ENCODE results near the gene KCNQ4. TPM values are rescaled to one million over a fixed set of nuclear protein-coding genes. Genes with fewer than 3 reads are reported as not detected.

The KCNQ4 gene
- polyA plus RNA-seq, 2 of the 4 experiments (the other 2 are of a cell fraction) = 0.08 to 0.17 TPM

DNA sequence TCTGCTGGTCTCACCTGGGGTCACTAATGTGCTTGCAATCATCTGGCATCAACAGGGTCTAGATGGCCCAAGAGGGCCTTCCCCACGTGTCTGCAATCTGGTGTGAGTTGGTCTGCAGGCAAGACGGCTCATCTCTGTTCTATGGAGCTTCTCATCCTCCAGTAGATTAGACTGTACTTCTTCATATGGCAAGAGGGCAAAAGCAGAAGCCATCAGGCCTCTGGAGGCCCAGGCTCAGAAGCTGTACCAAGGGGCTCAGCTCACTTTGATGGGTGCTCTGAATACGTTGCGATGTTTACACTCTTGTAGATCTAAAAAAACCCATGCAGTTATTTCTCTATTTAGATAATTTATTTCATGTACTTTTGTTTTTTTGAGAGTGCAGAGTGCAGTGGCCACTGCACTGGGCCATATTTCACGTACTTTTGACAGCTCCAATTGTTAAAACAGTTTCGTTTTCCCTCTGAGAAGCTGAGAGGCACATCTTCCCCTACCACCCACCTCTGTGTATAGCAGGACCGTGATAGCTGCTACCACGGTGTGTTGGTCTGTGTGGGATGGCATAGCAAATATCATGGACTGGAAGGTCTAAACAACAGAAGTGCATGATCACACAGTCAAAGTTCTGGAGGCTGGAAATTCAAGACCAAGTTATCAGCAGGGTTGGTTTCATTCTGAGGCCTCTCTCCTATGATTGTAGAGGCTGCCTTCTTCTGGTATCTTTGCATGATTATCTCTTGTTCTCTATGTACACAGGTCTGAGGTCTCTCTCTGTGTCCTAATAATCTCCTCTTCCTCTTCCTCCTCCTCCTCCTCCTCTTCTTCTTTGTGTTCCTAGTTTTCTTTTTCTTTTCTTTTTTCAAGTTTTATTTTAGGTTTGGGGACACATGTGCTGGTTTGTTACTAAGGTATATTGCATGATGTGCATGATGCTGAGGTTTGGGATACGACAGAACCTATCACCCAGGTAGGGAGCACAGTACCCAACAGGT lies 61.6 kb downstream of the KCNQ4 start:
- no peak for FAIRE-seq
- Histone ChIP-seq H3K4me2 (no peak overlapping the region), H3K27ac (no peak overlapping the region), H3K4me3 (no peak overlapping the region), H3K4me1 (peaks cover 13% of the 10 kb centered on the region; the same call in 2 of the 3 replicates), H3K9me3 (no peaks in the 10 kb centered on the region)
- CTCF ChIA-PET = interaction anchor here (1.1 to 12.9 kb wide), 2 partner anchors 17 to 107 kb away, joined by 3 to 352 read pairs; partner anchors contain the start of gene CITED4
- no peak for DNase-seq (ENCODE audit: low read depth in 1 of 2, low spot score in 1 of 2)
- POLR2A ChIA-PET = no interaction called here
- WGBS (ENCODE audit: missing lambda C conversion rate) = 68% methylated on average over 9 of the region's 9 CpGs
- no peak for ATAC-seq
- TF ChIP-seq, protein P1, sequence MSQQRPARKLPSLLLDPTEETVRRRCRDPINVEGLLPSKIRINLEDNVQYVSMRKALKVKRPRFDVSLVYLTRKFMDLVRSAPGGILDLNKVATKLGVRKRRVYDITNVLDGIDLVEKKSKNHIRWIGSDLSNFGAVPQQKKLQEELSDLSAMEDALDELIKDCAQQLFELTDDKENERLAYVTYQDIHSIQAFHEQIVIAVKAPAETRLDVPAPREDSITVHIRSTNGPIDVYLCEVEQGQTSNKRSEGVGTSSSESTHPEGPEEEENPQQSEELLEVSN (IDR thresholded peaks at IDR 0.05; ENCODE audit: borderline replicate concordance, low read depth) = no peak
- TF ChIP-seq EHF (CRISPR knock-in tag; IDR thresholded peaks at IDR 0.05) = no peak
- TF ChIP-seq FOSB (CRISPR knock-in tag; IDR thresholded peaks at IDR 0.05) = no peak
- no peak for TF ChIP-seq RARB (CRISPR knock-in tag; IDR thresholded peaks at IDR 0.05)
- no peak for TF ChIP-seq HDAC2 (IDR thresholded peaks at IDR 0.05)
- TF ChIP-seq BHLHE40 (IDR thresholded peaks at IDR 0.05; ENCODE audit: low read depth, low read length) = no peak
- TF ChIP-seq, protein P2, sequence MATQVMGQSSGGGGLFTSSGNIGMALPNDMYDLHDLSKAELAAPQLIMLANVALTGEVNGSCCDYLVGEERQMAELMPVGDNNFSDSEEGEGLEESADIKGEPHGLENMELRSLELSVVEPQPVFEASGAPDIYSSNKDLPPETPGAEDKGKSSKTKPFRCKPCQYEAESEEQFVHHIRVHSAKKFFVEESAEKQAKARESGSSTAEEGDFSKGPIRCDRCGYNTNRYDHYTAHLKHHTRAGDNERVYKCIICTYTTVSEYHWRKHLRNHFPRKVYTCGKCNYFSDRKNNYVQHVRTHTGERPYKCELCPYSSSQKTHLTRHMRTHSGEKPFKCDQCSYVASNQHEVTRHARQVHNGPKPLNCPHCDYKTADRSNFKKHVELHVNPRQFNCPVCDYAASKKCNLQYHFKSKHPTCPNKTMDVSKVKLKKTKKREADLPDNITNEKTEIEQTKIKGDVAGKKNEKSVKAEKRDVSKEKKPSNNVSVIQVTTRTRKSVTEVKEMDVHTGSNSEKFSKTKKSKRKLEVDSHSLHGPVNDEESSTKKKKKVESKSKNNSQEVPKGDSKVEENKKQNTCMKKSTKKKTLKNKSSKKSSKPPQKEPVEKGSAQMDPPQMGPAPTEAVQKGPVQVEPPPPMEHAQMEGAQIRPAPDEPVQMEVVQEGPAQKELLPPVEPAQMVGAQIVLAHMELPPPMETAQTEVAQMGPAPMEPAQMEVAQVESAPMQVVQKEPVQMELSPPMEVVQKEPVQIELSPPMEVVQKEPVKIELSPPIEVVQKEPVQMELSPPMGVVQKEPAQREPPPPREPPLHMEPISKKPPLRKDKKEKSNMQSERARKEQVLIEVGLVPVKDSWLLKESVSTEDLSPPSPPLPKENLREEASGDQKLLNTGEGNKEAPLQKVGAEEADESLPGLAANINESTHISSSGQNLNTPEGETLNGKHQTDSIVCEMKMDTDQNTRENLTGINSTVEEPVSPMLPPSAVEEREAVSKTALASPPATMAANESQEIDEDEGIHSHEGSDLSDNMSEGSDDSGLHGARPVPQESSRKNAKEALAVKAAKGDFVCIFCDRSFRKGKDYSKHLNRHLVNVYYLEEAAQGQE (IDR thresholded peaks at IDR 0.05) = no peak
- TF ChIP-seq SREBF2 (IDR thresholded peaks at IDR 0.05) = no peak
- TF ChIP-seq POLR2A (IDR thresholded peaks at IDR 0.05; ENCODE audit: low read length) = no peak
- TF ChIP-seq NPAS2 (CRISPR knock-in tag; IDR thresholded peaks at IDR 0.05; ENCODE audit: borderline replicate concordance) = no peak
- no peak for TF ChIP-seq EP300 (IDR thresholded peaks at IDR 0.05)
- TF ChIP-seq EHMT2 (IDR thresholded peaks at IDR 0.05; ENCODE audit: low read depth) = no peak

DNA sequence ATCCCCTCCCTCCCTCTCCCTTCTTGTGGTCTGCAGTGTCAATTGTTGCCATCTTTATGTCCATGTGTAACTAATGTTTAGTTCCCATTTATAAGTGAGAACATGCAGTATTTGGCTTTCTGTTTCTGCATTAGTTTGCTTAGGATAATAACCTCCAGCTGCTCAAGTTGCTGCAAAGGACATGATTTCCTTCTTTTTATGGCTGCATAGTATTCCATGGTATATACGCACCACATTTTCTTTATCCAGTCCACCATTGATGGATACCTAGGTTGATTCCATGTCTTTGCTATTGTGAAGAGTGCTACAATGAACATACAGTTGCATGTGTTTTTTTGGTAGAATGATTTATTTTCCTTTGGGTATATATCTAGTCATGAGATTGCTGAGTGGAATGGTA lies 62.3 kb downstream of the KCNQ4 start:
- H3K4me2 ChIP-seq = no peak overlapping the region
- POLR2A ChIA-PET = no interaction called here
- no peak for ATAC-seq
- H3K9me3 ChIP-seq = no peaks in the 10 kb centered on the region
- no peak for DNase-seq (ENCODE audit: low read depth in 1 of 2, low spot score in 1 of 2)
- 94% methylated on average over 1 of the region's 1 CpG for WGBS (ENCODE audit: missing lambda C conversion rate)
- TF ChIP-seq CBX8 (IDR thresholded peaks at IDR 0.05) = no peak
- no peak for TF ChIP-seq CEBPB (IDR thresholded peaks at IDR 0.05)
- TF ChIP-seq, protein P2 (IDR thresholded peaks at IDR 0.05) = no peak
- TF ChIP-seq RAD21 (conservative IDR thresholded peaks at IDR 0.05 in 1 of 2, IDR thresholded peaks at IDR 0.05 in 1 of 2) = no peak
- no peak for TF ChIP-seq EP300 (IDR thresholded peaks at IDR 0.05)
- no peak for TF ChIP-seq RARB (CRISPR knock-in tag; IDR thresholded peaks at IDR 0.05)
- TF ChIP-seq FOSB (CRISPR knock-in tag; IDR thresholded peaks at IDR 0.05) = no peak
- H3K4me1 ChIP-seq = peaks cover 13% of the 10 kb centered on the region; the same call in 2 of the 3 replicates
- H3K4me3 ChIP-seq = no peak overlapping the region
- FAIRE-seq = no peak
- CTCF ChIA-PET = interaction anchor here (12.9 kb wide), 1 partner anchor 106 kb away, joined by 352 read pairs; no protein-coding TSS in a partner anchor
- H3K27ac ChIP-seq = no peak overlapping the region
